GM21528 (cell line): ENCODE results near the gene FOXK1.
"Not testable (repeated sequence)": the region's sequence is repeated elsewhere in the genome, so short reads cannot be mapped to it uniquely, and the experiment has no call there.

Source experiments
- ATAC-seq: cut with Tn5 transposase; IDR thresholded peaks from one replicate; pipeline ENCODE4 v1.9.1; 2021; ENCODE audit warnings: mild to moderate bottlenecking, moderate library complexity; ENCODE audit not compliant: unreplicated experiment, low FRiP score

FOXK1 gene

DNA sequence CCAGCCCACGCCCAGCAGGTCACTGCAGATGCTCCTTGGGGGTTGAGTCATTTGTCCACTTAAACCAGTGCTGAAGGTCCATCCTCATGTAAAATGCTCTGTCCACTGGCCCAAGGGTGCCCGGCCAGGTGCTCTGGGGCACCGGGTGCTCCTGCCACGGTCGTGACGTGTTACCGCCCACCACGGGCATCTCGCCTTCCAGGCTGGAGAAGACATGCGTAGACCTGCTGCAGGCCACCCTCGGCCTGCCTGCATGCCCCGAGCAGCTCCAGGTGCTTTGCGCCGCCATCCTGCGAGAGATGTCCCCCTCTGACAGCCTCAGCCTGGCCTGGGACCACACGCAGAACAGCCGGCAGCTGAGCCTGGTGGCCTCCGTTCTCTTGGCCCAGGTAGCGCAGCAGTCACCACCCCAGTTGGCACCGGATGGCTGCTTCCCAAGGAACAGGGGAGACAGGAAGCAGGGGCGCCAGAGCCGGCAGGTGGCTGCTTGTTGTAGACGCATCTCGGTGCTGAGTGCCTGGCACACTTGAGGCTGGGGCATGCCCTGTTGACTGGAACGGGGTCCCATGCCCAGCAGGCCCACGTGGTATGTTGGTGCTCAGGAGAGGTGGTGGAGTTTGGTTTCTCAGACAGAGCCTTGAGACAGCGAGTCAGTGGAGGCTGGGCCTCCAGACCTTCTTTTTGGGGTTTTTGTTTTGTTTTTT is 99.4 kb downstream of the FOXK1 start:
- no peak for ATAC-seq

DNA sequence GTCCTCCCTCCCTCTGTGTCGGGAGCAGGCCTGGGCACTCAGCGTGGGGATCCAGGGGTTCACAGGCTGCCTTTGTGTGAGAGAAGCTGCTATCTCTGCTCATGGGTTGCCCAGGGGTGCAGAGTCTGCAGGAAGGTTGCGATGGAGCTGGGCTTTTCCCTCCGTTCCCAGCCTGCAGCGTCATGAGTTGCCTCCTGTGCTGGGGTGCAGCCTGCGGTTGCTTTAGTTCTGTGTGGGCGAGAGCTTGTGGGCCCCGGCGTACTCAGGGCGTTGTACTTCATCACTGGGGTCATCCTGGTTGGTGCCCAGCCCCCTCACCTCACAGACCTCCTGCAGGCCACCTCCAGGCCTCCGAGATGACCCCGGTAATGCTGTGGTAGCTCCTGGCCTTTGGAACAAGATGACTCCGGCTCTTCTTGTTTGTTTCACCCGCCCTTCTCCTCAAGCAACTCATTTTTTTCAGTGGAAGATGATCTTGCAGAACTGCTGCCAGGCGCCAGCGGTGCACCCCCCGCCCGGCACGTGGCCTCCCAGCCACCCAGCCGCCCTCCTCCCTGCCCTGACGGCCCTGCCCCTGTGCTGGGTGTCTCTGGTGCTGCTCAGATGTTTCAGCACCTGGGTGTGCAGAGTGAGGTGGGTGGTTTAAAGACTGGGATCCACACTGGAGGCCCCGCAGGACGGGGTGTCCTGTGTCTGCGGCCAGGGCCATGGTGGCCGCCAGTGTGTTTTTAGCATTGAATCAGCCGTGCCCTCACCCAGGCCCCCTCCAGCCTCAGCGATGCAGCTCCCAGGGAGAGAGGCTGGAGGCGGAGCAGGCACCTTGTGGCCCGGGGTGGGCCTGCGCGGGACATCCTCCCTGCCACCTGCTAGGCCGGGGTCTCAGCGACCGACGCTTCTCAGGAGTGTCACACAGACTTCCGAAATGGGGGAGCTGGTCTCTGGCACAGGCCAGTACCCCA is 100.5 kb downstream of the FOXK1 start:
- no peak for ATAC-seq

DNA sequence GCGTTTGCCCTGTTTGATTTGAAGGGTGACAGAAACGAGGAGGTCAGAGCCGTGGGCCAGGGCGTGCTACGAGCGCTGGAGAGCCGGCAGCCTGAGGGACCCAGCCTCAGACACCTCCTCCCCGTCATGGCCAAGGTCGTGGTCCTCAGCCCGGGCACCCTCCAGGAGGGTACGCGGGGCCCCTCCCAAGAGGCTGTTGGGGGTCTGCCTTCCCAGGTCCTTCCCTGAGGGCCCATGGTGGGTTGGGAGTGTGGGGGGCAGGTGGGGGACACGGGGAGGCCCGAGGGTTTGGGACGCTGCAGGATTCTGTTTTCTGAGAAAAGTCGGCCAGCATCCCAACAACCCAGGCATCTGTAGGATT is 101.2 kb downstream of the FOXK1 start:
- no peak for ATAC-seq

DNA sequence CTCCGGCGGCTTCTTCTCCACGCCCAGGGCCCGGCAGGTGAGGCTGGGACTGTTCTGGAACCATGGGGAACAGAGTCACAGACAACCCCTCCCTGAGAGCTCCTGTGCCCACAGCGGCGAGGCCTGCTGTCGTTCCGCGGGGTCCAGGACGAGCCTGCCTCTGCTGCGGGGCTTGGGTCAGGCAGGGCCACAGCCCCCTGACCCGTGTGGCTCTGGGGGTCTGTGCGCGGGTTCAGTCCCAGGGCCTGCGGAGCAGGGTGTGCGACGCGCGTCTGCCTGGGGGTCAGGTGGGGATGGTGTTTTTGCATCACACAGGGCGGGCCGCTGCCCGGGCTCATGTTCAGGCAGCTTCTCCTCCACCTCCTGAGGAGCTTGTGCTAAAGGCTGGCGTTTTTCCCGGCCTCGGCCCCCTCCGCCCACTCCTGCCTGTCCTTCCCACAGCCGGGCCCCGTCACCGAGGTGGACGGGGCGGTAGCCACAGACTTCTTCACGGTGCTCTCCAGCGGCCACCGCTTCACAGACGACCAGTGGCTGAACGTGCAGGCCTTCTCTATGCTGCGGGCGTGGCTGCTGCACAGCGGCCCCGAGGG is 101.8 kb downstream of the FOXK1 start:
- no peak for ATAC-seq

DNA sequence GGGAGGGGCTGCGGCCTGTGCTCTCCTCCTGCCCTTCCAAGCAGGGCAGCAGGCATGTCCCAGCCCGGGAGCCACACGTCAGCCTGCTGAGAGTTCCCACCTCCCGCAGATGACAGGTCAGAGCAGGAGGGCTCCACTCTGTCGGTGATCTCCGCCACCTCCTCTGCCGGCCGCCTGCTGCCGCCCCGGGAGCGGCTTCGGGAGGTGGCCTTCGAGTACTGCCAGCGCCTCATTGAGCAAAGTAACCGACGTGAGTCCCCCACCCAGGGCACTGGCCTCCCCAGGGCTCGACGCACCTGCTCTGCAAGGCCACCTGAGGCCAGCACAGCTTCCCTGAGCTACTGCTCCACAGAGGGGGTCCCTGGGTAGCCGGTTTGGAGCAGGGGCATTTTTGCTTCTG is 102.7 kb downstream of the FOXK1 start:
- ATAC-seq = no peak

DNA sequence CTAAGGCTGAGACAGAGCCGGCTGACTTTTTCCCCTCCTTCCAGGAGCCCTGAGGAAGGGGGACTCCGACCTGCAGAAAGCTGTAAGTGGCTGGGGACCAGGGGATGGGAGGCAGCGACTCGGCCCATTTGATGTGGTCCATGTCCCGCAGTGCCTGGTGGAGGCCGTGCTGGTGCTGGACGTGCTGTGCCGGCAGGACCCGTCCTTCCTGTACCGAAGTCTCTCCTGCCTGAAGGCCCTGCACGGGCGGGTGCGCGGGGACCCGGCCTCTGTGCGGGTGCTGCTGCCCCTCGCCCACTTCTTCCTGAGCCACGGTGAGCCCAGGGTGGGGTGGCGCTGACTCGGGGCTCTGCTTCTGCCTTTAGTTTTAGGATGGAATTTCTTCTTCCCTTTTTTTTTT is 103.3 kb downstream of the FOXK1 start:
- no peak for ATAC-seq

DNA sequence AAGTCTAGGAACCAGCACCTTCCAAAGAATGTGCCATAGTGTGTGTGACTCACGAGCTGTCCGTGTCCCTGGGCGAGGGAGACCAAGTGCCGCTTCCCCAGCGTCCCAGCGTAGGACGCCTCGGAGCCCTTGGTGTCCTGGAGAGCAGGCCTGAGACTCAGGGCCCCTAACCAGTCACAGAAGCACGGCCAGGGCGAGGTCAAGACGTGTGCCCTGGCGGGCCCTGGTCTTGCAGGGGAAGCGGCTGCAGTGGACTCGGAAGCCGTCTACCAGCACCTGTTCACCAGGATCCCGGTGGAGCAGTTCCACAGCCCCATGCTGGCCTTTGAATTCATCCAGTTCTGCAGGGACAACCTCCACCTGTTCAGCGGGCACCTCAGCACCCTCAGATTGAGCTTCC is 103.9 kb downstream of the FOXK1 start:
- no peak for ATAC-seq

DNA sequence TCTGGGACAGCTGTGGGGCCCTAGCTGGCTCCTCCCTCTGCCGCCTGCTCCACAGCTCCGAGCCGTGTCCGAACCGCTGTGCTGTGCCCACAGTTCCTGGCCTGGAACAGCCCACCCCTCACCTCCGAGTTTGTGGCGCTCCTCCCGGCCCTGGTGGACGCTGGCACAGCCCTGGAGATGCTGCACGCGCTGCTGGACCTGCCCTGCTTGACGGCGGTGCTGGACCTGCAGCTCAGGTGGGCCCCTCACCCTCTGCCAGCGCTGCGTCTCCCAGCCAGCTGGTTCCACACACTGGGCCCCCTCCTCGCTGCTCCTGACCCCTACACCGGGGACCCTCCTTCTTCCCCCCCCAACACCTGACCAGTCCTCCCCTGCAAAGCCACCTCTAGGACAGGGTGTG is 105.4 kb downstream of the FOXK1 start:
- no peak for ATAC-seq

DNA sequence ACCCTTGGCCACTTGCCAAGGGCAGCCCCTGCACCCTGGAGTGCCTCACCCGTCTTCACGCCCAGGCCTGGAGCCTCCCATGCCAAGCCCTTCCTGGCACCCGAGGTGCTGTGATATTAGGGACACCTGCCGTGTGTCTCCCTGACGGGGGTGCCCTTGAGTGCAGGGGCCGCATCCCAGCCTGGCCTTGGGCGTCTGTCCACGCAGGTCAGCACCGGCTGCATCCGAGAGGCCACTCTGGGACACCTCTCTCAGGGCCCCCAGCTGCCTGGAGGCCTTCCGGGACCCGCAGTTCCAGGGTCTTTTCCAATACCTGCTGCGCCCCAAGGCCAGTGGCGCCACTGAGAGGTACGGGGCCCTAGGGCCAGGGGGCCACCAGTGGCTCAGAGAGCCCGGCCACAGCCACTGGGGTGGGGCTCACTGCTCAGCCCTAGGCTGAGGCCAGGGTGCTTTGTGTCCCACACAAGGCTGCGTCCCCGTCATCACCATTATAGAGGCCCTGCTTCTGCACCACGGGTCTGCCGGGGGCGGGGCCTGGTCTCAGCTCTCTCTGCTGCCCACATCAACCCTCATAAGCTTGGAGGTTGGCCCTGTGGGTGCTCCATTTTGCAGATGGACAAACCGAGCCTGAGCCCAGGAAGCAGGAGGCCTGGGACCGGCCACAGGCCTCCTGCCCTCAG is 106.0 kb downstream of the FOXK1 start:
- no peak for ATAC-seq

DNA sequence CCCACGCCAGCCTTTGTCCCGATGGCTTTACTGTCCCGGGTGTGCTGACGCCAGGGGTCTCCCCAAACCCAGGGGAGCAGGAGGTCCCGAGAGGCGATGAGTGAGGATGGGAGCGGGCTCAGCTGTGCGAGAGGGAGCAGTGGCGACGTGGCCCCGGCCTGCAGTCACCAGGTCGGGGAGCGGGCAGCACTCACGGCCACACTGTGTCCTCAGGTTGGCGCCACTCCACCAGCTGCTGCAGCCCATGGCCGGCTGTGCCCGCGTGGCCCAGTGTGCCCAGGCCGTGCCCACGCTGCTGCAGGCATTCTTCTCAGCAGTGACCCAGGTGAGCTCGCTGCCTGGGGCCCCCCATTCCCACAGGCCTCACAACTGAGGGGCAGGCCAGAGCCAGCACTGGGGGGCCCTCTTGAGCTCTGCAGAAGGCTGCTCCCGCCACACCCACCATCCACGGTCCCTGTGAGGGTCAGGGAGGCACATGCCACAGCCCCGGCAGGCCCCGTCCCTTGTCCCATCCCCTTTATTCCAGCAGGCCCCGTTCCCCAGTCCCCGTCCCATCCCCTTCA is 106.6 kb downstream of the FOXK1 start:
- ATAC-seq = no peak

DNA sequence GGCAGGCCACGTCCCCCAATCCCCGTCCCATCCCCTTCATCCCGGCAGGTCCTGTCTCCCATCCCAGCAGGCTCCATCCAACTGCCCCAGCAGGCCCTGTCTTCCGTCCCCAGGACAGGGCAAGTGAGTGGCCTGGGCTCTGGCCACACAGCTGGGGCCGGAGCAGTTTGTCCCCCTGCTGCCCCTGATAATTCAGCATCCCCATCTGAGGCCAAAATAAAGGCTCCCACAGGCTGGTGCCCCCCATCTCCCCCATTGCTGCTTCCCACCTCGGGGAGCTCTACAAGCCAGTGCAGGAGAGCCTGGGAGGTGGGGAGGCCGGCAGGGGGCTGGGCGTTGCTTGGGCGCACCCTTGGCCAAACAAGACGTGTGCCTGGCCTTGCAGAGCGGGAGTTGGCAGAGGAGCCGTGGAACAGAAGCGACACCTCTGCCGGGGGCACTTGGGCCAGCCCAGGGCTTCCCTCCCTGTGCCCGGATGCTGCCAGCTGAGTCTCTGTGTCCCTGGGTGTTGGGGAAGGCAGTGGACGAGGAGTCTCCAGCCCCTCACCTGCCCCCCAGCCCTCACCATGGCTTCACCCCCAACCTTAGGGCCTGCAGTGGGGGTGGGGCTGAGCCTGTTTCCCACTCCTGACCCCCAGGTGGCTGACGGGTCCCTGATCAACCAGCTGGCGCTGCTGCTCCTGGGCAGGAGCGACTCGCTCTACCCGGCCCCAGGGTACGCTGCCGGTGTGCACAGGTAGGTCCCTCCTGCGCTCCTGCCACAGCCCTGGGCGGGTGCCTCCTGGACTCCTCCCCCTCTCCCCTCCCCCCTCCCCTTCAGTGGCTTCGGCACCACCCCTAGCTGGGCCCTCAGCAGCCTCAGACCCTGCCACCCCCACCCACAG is 107.3 kb downstream of the FOXK1 start:
- no peak for ATAC-seq

DNA sequence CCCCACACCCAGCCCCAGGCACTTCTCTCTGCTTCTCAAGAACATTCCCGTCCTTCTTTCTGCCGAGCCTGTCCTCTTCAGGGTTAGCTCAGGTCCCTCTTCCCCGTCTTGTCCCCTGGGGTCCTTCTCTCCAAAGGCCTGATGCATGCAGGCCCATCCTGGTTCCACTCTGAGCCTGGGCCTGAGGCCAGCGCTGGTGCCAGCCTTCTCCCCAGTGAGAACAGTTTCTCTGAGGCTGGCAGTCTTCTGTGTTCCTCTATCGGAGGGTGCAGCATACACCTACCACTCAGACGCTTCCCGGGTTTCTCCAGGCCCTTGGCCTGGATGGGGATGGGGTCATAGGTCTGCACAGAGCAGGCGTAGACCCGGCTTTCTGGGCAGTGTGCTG is 108.0 kb downstream of the FOXK1 start:
- no peak for ATAC-seq

DNA sequence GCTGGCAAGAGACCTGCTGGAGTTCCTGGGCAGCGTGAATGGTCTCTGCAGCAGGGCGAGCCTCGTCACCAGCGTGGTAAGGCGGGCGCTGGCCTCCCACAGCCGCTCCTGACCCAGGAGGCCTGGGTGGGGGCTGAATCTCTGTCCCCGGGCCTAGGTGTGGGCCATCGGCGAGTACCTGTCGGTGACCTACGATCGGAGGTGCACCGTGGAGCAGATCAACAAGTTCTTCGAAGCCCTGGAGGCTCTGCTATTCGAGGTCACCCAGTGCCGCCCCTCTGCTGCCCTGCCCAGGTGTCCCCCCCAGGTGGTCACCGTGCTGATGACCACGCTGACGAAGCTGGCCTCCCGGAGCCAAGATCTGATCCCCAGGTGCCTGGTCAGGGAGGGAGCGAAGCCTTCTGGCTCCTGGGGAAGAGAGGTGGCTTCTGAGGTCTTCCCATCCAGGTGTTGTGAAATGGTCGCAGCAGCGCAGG is 108.5 kb downstream of the FOXK1 start:
- no peak for ATAC-seq

DNA sequence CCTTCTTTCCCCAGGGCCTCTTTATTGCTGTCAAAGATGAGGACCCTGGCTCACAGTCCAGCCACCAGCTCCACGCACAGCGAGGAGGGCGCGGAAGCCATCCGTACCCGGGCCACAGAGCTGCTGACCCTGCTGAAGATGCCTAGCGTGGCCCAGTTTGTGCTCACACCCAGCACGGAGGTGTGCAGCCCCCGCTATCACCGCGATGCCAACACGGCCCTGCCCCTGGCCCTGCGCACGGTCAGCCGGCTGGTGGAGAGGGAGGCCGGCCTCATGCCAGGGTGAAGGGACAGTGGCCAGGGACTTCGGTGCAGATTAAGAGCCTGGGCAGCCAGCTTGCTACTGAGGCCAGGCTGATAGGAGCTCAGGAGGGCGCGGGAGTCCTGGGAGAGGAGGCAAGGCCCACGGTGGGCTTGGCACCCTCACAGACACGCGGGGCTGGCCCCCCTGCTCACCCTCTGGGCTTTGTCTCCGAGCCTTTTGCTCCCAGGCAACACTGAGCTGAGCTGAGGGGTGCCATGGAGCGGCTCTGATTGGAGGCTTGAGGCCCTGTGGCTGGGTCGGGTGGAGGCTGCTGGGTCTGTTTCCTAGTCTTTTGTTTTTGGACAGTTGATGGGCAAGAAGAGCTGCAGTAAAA is 109.1 kb downstream of the FOXK1 start:
- no peak for ATAC-seq

DNA sequence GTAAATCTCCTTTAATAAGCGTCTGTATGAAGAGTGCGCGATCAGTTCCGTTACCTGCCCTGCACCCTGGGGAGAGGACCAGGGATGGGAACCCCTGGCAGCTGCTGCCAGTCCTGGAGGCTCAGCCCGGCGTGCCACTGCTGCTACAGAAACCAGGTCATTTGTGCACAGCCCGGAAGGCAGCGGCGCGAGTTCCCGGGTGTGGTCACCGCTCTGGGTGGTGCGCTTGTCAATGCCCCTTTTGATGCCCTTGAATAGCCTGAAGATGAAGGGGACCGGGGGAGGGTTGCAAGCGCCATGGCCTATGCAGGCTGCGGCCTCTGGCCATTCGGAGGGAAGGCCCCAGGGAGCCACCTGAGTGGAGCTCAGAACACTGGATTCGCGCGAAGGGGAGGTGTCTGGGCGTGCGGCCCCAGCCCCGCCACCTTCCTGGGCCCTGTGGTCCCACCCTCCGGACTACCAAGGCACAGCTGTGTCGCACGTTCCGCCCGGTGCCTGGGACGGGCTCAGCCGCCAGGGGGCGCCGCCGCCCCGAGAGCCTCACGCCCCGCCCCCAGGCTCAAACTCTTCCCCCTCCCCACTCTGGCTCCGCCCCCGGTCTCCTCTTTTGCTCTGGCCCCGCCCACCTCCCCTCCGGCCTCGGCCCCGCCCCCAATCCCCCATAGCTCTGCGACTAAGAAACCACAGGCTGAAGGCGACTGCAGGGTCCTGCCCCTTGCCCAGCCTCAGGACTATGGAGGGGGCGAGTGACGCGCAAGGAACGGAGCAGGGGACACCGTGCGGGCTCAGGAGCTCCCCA is 109.8 kb downstream of the FOXK1 start:
- no peak for ATAC-seq

DNA sequence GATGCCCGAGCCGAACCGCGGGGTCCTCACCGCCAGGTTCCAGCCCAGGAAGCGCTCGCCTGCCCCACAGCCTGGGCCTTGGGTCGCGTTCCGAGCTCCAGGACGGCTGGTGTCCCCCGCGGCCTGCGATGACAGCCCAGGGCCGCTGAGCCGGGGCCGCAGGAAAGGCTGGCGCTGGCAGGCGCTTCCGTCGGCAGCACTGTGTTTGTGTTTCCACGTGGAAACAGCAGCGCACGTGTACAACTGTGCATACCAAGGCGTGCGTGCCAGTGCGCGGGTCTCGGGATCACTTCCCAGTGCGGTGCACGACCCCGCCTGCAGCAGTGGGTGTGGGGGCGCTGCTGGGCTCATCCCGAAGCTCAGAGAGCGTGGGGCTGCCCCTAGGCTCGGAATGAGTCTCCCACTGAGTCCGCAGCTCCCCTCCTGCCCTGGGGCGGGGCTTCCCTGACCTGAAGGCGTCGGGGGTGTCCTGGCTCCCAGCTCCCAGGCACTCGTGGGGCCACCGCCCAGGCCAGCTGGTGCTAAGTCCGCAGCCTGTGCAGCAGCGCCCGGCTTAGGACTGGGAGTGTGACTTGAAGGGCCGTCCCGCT is 110.5 kb downstream of the FOXK1 start:
- no peak for ATAC-seq

DNA sequence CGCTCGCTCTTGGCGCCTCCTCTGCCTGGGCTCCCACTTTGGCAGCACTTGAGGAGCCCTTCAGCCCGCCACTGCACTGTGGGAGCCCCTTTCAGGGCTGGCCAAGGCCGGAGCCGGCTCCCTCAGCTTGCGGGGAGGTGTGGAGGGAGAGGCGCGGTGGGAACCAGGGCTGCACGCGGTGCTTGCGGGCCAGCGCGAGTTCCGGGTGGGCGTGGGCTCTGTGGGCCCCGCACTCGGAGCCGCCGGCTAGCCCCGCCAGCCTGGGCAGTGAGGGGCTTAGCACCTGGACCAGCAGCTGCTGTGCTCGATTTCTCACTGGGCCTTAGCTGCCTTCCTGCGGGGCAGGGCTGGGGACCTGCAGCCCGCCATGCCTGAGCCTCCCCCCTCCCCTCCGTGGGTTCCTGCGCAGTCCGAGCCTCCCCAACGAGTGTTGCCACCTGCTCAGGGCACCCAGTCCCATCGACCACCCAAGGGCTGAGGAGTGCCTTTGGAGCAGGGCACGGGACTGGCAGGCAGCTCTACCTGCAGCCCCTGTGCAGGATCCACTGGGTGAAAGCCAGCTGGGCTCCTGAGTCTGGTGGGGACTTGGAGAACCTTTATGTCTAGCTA is 111.4 kb downstream of the FOXK1 start:
- not testable (repeated sequence) for ATAC-seq
